NCI-H2107 treated with DMSO at 0.1 percent for 48 hours (cell line): Measurements from ENCODE around the gene SYNPO.
A peak's percentile ranks its signal among the peaks of the same experiment; 100 is the strongest.

ENCODE experiments used
- DNase-seq: peaks from one replicate; lab custom pipeline; 2025; ENCODE audit not compliant: unreplicated experiment; lab: John Stamatoyannopoulos, UW

Gene SYNPO

DNA sequence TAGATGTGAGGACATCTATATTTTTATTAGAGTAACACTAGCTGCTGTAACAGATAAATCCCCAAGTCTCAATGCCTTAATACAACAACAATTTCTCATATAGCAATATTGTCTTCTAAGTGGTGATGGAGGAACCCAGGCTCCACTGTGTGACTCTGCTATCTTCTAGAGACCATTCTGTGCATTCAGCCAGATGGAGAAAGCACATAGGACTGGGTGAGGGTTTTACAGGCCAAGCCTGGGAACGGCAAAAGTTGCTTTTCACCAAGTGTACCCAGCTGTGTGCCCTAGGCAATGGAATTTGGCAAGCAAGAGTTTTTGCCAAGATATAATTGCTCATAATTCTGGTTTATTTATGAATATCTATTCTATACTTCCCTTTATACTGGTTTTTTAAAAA, 48.7 kb downstream of the SYNPO start:
- DNase-seq: no peak

DNA sequence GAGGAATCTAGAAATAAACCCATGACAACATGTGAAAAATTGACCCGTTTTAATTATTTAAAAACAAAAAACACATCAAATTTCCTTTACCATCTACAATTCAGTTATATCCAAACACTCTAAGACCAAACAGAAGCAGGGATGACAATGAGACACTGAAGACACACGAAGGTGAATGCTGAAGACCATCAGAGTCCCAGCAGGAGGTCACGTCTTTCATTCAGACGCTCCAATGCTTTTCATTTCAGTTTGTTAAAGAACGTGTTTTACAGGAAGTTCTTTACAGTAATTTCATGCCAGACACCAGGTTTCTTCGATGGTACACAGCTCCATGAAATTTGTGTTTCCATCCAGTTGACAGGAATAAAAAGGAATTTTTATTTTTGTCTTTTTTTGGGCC, 50.3 kb downstream of the SYNPO start:
- DNase-seq: no peak

DNA sequence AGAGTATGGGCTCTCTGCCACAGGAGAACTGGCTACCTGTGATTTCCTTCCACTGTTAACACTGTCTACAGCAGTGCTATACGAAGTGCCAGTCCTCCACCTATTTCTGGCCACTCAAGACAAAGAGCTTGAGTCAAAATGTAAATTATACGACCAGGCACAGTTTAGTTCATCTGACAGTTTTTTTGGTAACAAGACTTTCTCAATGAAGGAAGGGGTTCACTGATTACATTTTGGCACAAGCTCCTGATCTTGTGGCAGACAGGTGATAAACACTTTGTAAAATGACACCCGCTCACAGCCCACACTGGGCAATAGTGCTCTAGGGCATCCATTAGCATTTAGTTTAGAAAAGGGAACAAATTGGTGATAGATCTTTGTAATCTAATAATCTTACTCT, 51.8 kb downstream of the SYNPO start:
- DNase-seq: peak; percentile 9

DNA sequence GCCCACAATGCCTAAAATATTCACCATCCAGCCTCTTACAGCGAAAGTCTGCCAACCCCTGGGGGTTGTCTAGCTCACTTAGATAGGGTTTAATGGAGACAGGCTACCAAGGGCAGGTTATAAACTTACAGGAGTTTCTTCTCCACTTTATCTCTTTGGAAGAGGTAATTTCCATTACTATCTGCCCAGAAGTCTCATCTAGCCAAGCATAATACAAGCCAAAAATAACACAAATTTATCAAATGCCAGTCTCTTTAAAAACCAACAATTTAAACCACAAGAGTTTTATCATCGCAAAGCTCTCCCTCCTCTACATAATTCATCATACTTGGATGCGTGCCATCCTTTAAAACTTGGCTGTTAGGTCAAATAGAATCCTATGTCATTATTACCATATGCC, 54.2 kb downstream of the SYNPO start:
- no peak for DNase-seq

DNA sequence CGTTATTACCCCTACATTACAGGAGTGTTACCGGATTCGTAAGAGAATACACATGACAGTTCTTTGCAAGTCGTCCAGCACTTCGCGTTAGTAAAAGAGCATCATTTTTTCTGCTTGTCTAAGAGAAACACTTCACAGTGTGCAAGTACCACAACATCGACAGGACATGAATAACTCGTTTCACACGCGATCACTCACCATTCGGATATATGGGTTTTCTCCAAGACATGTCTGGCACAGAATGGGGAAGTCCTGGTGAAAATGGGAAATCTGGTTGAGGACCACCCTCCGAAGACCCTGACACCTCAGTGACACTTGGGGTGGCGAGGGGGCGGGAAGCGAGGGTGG, 59.8 kb downstream of the SYNPO start:
- DNase-seq: no peak

DNA sequence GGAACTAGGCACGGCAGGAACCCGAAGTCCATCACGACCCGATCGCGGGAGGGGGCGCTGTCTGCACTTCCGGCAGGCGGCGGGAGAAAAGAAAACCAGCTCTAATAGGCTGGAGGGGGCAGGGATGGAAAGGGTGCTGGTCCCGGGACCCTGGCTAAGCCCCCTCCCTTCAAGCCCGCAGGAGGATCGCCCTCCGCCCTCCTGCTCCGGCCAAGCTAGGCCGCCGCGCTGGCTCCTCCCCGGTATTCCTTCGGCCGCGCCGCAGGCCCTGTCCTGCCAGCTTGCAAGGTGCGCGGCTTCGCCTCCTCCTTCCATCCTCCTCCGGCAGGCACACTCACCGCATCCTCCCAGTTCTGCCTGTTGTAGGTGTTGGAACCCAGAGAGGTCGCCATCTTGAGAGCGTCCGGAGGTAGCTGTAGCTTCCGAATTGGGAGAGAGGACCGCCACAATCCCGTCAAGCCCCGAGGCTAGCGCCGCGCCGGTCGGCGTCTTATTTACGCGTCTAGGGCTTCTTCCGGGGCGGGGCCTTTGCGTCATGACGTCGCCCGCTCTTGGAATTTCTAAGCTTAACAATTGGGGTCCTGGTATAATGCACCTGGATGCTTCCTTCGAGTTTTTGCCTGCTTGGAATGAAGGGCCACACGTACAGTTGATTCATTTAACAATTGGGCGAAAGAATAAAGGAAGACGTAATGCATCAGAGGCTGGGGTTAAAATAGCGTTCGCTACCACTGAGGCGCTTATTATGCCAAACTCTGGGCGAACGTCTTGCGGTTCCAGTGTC, 60.3 kb downstream of the SYNPO start, which contains the start of gene RBM22:
Gene RBM22, minus strand, starts transcription at position 469 of the 784 bp plus-strand sequence. Its CDS starts 77 bp downstream, at position 392.
- DNase-seq: peak; percentile 73

DNA sequence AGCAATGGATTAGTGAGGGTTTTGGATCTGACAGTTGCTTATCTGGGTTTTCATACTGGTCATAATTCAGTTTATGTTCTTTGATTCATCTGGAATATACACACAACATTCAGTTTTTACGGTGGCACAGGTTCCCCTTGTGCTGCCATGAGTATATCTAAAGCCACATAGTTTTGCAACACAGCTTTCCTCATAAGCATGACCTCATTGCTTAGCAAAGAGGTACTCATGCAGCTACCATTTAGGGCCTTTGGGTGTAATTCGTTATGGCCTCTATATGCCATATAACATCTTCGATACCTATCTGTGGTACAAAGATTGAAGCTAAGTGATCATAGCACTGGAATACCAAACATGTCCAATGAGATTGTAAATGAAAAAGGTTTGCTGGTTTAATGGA, 63.3 kb downstream of the SYNPO start:
- no peak for DNase-seq

DNA sequence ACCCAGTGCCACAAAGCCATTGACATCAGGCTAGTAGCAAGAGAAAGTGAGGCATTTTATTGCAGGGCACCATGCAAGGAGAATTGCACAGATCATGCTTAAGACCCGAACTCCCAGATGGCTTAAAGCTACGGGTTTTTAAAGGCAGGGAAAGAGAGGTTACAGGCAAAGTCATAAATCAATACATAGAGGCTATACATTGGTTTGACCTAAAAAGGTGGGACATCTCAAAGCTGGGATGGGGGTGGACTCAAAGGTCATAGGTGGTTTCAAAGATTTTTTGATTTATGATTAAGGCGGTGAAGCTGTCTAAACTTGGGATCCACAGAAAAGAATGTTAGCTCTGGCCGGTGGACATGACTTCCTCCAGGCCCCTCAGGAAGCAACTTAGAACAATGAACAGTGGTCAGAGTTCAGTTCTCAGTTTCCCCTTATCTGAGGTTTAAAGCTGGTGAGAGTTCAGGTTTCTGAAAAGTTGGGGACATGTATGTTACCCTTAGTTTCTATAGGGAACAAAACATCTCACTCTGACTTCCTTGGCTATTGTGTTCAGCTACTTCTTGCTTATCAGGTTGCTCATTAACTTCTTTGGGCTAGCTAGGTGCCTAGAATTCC, 66.4 kb downstream of the SYNPO start:
- no peak for DNase-seq
